Activated CD4-positive, alpha-beta T cell treated with anti-CD3 and anti-CD28 coated beads, Interleukin-2, amount 50 U/mL, for 16 hours (primary cell): ENCODE data around the gene DRAP1.

Experiments used
- DNase-seq: peaks from one replicate; pipeline ENCODE4 v3.0.0-alpha.2; 2020

DRAP1 gene

GRCh38 chr11:65919141-65919572 lies at the start of gene DRAP1:
Gene DRAP1, plus strand, starts transcription at chr11:65919426. Its CDS starts 76 bp downstream, at chr11:65919502.
- peak; percentile 99 for DNase-seq

GRCh38 chr11:65869643-65870306 lies 49.5 kb upstream of the DRAP1 start:
- DNase-seq, result no peak

GRCh38 chr11:65870307-65870658 lies 48.9 kb upstream of the DRAP1 start:
- no peak for DNase-seq

- no peak for DNase-seq
Measured at GRCh38 chr11:65870706-65871681, 48.2 kb upstream of the DRAP1 start.

GRCh38 chr11:65871811-65872548 lies 47.2 kb upstream of the DRAP1 start:
- no peak for DNase-seq

- DNase-seq, result no peak
Measured at GRCh38 chr11:65872586-65873317, 46.5 kb upstream of the DRAP1 start, which contains the start of gene EFEMP2. Gene EFEMP2, minus strand, starts transcription at chr11:65872800. Its CDS starts 446 bp downstream, at chr11:65872354.

- DNase-seq, result peak; percentile 96
Measured at GRCh38 chr11:65873318-65874156, 45.7 kb upstream of the DRAP1 start.

- no peak for DNase-seq
Measured at GRCh38 chr11:65879617-65880016, 39.6 kb upstream of the DRAP1 start, which contains the start of gene CTSW. Gene CTSW, plus strand, starts transcription at chr11:65879837. Its CDS starts 18 bp downstream, at chr11:65879855.

- DNase-seq, result no peak
Measured at GRCh38 chr11:65880027-65880426, 39.2 kb upstream of the DRAP1 start.

GRCh38 chr11:65880844-65881421 lies 38.3 kb upstream of the DRAP1 start:
- peak; percentile 44 for DNase-seq

- DNase-seq, result no peak
Measured at GRCh38 chr11:65882120-65883057, 36.8 kb upstream of the DRAP1 start.

- no peak for DNase-seq
Measured at GRCh38 chr11:65883058-65883761, 36.0 kb upstream of the DRAP1 start.

- DNase-seq, result no peak
Measured at GRCh38 chr11:65883786-65884715, 35.2 kb upstream of the DRAP1 start.

- peak; percentile 85 for DNase-seq
Measured at GRCh38 chr11:65884716-65885092, 34.5 kb upstream of the DRAP1 start.

GRCh38 chr11:65885231-65885630 lies 34.0 kb upstream of the DRAP1 start:
- DNase-seq, result no peak

GRCh38 chr11:65885808-65886536 lies 33.3 kb upstream of the DRAP1 start:
- DNase-seq, result no peak
